Stimulated activated CD8-positive, alpha-beta memory T cell treated with anti-CD3 and anti-CD28 coated beads, Interleukin-7, amount 100 ng/mL, for 4 hours (primary cell): ENCODE results near the gene ZXDC.

Experiments
- DNase-seq, 2 donors: peaks; one replicate each; pipeline ENCODE4 v3.0.0-alpha.2; 2020; ENCODE audit warnings: low read depth in 2 of 2

ZXDC gene, protein sequence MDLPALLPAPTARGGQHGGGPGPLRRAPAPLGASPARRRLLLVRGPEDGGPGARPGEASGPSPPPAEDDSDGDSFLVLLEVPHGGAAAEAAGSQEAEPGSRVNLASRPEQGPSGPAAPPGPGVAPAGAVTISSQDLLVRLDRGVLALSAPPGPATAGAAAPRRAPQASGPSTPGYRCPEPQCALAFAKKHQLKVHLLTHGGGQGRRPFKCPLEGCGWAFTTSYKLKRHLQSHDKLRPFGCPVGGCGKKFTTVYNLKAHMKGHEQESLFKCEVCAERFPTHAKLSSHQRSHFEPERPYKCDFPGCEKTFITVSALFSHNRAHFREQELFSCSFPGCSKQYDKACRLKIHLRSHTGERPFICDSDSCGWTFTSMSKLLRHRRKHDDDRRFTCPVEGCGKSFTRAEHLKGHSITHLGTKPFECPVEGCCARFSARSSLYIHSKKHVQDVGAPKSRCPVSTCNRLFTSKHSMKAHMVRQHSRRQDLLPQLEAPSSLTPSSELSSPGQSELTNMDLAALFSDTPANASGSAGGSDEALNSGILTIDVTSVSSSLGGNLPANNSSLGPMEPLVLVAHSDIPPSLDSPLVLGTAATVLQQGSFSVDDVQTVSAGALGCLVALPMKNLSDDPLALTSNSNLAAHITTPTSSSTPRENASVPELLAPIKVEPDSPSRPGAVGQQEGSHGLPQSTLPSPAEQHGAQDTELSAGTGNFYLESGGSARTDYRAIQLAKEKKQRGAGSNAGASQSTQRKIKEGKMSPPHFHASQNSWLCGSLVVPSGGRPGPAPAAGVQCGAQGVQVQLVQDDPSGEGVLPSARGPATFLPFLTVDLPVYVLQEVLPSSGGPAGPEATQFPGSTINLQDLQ

DNA sequence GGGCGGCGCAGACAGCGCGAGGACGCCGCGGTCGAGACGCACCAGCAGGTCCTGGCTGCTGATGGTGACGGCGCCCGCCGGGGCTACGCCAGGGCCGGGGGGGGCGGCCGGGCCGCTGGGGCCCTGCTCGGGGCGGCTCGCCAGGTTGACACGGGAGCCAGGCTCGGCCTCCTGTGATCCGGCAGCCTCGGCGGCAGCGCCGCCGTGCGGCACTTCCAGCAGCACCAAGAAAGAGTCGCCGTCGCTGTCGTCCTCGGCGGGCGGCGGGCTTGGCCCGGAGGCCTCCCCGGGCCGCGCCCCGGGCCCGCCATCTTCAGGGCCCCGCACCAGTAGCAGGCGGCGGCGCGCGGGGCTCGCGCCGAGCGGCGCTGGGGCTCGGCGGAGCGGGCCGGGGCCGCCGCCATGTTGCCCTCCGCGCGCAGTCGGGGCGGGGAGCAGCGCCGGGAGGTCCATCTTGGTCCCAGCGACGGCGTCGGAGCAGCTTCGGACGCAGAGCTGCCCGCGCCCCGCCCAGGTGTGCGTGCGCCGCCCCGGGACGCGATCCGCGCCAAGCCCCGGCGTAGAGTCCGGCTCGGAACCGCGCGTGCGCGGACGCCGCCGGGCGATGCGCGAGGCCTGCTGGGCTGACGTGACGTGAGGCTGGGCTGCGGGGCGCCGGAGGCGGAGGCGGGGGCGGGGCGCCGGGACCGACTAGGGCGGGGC is at the start of gene ZXDC:
Gene ZXDC, minus strand, starts transcription at position 479 of the 702 bp plus-strand sequence. Its CDS starts 26 bp downstream, at position 453.
- DNase-seq = peak; percentile 83 to 93

DNA sequence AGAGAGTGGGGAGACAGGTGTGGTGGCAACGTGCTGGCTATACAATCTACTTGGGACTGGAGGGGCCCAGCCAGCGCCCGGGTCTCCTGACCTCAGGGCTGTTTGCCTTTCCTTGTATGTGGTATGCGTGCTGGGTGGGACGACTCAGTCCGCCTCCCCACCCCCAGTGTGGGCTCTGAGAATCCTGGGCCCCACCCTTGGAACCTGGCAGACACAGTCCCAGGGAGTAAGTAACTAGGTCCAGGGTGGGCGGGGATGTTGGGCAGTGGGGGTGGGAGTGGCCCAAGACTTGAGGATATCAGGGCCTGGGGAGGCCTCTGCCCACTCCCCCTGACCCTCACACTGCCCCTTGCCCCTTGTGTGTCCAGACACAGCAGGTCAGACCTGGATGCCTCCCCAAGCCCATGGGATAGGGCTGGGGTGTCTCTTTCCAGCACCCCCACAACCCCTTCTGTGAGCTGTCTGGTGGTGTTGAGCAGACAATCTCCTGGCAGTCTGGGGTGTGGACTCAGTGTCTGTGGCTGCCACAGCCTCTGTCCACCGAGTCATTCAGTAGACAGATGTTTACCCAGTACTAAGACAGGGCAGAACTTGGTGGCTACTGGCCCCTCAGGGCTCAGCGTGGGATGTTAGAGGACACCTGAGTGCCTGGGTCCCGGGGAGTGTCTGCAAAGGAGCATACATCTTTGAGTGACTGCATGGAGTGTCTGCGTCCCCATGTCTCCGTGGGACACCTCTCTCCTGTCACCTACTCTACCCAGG is 49.6 kb upstream of the ZXDC start:
- DNase-seq = no peak

DNA sequence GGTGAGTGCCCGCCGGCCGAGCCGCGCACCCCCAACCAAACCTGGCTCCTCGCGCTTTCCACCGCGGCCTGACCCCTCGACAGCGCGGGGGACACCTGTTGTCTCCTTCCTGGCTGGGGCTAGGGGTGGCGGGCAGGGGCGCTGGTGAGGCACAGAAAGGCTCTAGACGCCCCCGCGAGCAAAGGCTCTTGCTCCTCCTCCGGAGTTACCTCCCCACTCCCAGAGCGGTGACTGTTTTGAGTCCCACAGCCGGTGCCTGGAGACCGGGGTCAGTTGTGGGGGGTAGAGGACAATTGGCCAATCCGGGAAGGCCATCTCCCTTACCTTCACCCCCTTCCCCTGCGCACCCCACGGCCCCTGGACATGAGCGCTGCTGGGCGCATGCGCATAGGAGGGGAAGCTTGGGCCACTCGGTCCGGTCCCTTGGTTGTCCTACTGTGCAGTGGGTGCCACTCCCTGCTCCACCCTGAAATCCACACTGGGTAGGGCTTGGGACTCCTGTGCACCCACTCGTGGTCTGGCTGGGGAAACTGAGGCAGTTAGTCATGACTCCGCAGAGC is 48.8 kb upstream of the ZXDC start:
- DNase-seq = no peak

DNA sequence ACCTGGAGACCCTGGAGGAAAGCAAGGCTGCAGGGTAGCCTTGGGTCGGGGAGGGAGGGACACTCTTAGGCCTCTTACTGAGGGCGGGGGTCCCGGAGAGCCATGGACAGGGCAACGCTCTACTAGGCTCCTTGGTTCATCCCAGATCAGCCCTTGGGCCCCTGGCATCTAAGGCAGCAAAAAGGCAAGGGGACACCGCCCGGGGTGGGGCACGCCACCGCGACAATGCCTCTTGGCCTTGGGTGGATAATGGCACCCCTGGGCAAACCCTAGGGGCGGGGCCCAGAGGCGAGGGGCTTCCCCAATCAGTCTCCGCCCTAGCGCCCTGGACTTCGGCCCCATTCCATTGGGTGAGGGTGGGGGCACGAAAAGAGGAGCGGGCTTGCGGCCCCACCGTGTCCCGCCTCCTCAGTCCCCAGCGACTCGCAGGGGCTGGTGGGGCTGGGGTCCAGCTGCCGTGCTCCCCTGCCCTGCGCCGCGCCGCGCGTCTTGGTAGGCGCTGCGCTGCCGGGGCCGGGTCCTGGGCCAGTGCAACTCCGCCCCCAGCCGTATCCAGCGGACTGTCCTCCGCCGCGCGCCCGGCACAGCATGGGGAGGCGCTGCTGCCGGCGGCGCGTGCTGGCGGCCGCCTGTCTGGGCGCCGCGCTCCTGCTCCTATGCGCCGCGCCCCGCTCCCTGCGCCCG is 48.2 kb upstream of the ZXDC start, which contains the start of gene CHST13:
Gene CHST13, plus strand, starts transcription at position 411 of the 684 bp plus-strand sequence. Its CDS starts 178 bp downstream, at position 589.
- DNase-seq = no peak

DNA sequence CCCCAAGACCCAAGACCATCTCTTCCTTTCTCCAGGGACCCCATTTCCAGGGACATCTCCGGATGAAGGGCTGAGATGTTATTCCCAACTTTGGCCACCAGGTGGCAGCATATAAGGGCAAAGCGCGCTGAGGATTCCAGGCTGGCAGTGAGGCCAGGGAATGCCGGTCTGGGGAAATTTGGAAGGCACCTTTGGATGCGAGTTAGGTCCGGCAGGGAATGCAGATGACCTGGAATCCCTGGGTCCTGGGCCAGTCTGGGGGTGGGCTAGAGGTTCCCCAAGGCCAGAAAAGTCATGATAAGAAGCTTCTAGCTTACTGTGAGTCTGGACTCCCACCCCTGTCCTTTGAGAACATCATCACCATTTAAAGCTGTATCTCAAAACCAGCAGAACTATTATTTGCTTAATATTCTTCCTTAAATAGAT is 46.7 kb upstream of the ZXDC start:
- DNase-seq = peak in 1 of 2 donors; percentile 14

DNA sequence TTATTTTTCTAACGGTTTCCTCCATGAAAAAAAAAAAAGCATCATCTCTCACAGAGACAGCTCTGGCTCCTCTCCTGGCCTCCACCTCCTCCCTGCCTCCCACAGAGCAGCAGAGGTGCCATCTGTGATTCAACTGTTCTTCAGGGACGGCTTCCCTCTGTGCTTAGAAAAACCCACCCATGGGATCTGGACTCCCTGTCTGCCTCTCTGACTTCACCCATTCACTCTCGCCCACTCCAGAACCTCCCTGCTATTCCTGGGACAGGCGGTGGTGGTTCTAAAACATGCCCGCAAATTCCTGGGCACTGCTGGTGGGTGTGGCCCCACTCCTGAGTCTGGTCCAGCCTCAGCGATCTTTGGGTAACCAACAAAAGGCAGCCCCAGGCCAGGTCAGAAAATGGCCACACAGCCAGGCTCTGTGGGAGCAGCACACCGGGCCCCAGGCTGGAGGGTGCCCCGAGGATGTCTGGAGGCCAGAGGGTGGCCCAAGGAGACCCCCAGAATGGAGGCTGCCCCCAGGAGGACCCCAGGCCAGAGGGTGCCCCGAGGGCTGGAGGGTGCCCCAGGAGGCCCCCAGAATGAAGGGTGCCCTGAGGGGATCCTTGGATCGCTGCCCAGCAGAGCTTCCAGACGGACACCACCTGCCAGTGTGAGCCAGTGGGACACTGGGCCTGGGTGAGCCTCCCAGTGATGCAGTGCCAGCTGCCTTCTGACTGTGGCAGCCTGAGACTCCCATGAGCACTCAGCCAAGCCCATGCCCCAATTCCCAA is 45.6 kb upstream of the ZXDC start:
- no peak for DNase-seq

DNA sequence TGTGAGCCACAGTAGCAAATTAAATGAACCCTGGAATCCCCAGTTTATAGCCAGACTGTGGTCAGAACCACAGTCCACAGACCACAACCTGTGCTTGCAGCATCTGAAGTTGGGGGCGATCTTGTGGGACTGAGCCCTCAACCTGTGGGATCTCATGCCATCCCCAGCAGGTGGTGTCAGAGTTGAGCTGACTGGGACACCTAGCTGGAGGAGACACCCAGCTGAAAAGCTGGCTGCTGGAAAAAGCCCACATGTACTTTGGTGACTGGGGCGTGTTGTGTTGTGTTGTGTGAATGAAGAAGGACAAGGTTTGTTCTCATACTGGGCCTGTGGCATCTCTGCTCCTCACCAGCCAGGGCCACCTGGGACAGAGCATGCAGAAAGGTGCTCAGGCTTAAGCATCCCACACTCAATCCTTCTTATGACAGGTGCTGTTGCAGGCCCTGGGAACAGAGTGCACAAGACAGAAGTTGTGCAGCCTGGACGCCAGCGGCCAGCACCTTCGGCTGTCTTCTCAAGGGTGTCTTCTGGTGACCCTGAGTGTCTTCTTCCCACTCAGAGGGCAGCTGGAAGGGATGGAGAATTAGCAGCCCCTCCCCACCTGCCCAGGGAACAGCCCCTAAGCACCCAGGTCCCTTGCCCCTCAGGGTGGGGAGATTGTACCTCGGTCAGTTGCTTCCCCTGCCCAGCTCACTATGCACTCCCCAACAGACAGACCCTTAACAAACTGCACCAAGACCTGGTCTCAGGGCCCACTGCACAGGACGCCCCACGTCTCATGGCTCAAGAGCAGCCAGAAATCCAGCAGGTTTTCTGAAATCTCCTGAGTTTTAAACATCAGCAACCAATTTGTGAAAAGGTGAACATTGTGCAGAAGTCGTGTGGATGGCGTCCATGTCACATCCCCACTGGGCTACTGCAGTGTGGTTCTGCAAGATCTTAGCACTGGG is 44.1 kb upstream of the ZXDC start:
- DNase-seq = no peak

DNA sequence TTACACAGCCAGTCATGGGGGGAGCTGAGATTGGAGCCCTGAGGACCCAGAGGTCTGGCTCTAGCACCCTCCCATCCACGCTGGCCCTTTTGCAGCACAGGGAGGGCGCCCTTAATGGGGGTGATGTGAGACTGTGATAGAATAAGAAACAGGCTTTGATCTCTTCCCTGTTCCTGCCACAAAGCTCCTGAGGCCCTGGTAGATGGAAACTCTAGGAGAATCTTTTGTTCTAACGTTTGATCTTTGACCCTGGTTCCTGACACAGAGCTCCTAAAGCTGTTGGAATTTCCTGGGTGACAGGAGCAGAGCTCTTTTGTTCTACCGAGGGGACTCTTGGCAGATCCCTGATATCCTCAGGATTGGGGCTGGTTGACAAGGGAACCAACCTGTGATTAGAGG is 43.1 kb upstream of the ZXDC start:
- no peak for DNase-seq

DNA sequence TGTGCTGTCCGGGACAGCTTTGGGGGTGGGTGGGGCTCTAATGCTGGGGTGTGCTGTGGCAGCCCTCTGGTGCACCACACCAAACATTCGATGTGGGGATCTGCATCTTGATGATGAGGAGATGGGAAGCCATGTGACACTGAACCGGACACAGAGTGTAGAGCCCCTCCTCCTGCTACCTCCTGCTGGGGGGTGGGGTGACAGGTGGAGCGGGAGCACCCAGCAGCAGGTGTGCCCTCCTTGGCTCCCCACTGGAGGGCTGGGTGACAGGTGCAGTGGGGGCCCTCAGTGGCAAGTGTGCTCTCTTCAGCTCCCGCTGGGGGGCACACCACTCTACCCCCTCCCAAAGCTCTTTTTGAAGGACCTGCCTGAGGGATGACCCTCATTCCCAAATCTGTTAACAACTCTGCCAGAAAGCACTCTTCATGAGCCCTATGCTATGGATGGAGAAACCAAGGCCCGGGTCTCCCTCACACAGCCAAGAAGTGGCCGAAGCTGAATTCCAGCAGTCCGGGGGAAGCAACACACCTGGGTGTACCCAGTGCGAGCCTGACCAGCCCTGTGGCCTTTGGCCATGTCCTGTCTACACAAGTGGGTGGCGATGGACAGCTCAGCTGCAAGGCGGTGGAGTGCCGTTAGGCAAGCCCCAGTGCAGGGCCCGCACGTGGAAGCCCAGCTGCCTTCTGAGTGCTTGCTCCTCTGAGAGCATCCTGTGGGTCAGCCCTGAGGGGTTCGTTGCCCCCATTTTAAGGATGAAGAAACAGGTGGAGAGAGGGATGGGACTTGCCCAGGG is 42.5 kb upstream of the ZXDC start:
- no peak for DNase-seq

DNA sequence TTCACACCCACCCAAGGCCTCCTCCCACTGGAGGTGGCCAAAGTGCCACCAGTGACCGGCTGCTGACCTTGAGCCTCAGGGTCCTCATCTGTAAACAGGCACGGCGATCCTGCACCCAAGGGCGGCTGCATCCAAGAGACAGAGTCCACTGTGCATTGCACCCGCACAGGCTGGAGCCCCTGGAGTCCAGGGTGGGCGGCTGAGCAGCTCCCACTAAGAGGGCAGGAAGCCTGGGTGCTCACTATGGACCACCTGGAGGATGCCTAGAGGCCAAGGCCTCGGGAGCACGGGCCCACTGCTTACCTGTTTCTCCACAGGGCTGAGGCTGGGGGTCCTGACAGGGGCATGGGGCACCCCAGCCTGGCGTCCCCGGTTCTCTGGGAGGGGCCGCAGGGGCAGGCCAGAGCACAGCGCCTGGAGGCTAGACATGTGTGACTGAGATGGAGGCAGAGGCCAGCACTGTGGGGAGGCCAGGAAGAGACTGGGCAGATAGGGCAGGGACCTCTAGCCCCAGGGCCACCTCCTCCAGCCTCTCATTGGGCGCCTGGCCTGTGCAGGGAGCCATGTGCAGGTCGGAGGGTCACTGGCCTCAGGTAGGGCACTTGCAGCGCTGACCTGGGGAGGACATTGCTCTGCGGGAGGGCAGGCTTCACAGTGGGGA is 41.7 kb upstream of the ZXDC start, which contains the start of gene UROC1:
Gene UROC1, minus strand, starts transcription at position 483 of the 661 bp plus-strand sequence. Its CDS starts 54 bp downstream, at position 429.
- DNase-seq = no peak

DNA sequence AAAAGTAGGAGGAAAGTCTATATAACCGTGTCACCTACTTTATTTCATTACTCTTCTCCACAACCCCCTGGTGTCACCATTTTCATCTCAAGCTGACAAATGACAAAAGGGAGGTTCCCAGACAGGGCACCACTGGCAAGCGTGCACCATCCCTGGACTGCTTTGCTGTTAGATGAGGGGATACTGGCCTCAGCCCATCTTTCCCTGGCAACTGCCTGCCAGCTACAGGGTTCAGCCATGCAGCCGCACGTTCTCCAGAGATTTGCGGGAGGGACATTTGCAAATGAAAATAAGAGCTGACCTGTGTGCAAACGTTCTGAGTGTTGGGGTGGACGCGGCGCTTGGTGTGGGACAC is 41.2 kb upstream of the ZXDC start:
- no peak for DNase-seq

DNA sequence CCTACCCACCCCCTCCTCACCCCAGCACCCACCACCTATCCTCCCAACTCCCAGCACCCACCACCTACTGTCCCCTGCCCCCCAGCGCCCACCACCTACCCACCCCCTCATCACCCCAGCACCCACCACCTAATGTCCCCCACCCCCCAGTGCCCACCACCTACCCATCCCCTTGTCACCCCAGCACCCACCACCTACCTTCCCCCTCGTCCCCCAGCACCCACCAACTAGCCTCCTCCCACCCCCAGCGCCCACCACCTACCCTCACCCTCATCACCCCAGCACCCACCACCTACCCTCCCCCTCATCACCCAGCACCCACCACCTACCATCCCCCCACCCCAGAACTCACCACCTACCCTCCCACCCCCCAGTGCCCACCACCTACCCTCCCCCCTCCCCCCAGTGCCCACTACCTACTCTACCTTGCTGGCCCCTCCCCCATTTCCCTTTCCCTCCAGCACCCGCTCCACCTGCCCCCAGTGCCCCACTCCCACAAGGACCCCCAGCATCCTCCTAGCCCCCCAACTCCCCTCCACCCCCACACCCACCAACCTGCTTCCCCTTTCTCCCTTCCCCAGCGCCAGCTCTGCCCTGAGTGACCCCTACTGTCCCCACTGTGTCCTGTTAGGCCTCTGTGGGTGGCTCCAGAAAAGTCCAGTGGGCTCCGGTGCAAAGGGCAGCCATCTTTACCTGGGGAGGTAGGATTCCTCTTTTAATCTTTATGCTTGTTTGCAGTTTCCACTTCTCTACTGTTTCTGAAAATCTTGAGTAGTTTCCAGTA is 40.7 kb upstream of the ZXDC start:
- DNase-seq = no peak

DNA sequence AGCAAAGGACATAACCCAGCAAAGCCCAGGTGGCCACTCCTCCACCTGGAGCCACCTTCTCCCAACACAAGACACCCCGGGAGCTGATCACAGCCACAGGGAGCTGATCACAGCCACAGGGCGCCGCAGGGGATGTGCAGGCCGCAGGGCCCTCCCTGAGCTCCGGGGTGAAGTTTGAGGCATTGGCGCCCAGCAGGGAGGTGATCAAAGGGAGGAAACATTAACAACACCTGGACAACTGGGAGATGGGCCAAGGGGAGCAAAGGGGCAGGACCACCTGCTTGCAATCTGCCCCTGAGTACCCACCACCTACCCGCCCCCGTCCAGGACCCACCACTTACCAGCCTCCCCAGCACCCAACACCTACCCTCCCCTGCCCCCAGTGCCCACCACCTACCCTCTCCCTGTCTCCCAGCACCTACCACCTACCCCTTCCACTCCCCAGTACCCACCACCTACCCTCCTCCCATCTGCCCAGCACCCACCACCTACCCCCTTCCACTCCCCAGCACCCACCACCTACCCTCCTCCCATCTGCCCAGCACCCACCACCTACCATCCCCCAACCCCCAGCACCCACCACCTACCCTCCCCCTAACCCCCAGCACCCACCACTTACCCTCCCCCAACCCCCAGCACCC is 39.5 kb upstream of the ZXDC start:
- DNase-seq = no peak

DNA sequence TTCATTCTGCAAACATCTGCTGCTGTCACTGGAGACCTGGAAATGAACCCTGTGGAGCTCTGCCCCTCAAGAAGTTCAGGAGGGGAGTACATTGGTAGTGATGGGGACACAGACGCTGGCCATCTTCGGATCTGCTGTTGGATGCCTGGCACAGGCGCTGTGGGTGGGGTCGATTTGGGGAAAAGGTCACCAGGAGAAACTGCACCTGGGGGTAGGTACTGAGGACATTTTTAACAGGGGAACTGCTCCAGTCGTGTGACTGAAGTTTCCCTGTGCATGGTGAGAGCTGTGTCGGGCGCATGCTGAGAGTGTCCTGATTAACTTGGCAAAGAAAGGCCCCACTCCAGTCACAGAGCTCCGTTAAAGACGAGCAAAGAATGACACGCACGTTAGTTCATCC is 38.5 kb upstream of the ZXDC start:
- no peak for DNase-seq

DNA sequence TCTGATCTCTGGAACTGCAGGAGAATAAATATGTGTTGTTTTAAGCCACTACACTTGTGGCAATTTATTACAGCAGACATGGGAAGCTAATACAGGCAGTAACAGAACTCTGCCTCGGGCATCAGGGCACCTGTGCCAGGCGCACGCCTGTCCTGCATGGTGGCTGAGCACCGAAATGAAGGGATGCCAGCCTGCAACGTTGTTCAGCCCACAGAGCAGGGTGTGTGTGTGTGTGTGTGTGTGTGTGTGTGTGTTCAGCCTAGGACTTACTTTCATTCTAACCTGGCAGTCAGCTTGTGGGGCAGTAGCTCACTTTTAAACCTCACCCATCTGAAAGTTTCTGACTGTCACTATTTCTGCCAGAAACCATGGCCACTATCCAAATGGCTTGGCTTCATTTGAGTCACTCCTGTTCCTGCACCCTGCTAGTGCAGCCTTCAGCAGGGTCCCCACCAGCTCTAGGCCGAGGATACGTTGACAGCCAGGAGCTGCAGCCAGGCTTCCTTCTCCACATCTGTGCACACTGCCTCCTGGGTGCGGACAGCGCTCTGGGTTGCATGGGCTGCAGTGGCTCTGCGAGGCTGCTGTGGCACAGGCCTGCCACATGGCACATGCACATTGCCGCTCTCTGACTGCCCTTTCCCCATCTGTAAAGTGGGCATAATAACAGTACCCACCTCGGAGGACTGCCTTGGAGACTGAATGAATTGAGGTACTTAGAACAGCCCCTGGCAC is 37.4 kb upstream of the ZXDC start:
- DNase-seq = no peak
